IMR-90 (cell line): ENCODE measurements around the gene ELOA. TPM values are rescaled to one million over a fixed set of nuclear protein-coding genes. Genes with fewer than 3 reads are reported as not detected.

Experiments
- ATAC-seq: fragments of 200-7000 bp; cut with Tn5 transposase; 2 replicates; pipeline ENCODE4 v1.9.1; 2020; ENCODE audit warnings: low read depth, mild to moderate bottlenecking, moderate library complexity
- BruUV-seq: library from RNA; stranded (reverse); fragments of 400-500 nt; replicated peaks from 2 replicates; lab custom pipeline; 2021; lab: Mats Ljungman, UMichigan
- CTCF ChIA-PET: fragments of 300-600 bp; formaldehyde crosslinking; extraction: SDS; loops from one replicate; lab custom pipeline; 2021; ENCODE audit warnings: antibody characterized with exemption; lab: Yijun Ruan, JAX
- POLR2A ChIA-PET: fragments of 300-600 bp; sonication (Branson Sonifier 250); formaldehyde crosslinking; loops from one replicate; lab custom pipeline; 2022; ENCODE audit warnings: antibody characterized with exemption; ENCODE audit not compliant: unreplicated experiment; lab: Charles Lee
- DNase-seq: peaks from one replicate; pipeline ENCODE4 v3.0.0; 2013
- H2AFZ ChIP-seq: replicated peaks from 2 replicates; pipeline ENCODE3; 2013; ENCODE audit warnings: low read length, mild to moderate bottlenecking; ENCODE audit not compliant: poor library complexity
- H2AK5ac ChIP-seq: 2 replicates; pipeline ENCODE4 v1.6.1; 2013; ENCODE audit warnings: low read depth, low read length, inconsistent platforms
- H2AK9ac ChIP-seq: replicated peaks from 2 replicates; pipeline ENCODE3; 2013; ENCODE audit warnings: mild to moderate bottlenecking, low read depth, low read length, moderate library complexity; ENCODE audit not compliant: poor library complexity
- H2BK120ac ChIP-seq: 2 replicates; pipeline ENCODE4 v1.6.1; 2013; ENCODE audit warnings: low read depth, low read length, inconsistent platforms
- H2BK15ac ChIP-seq: 3 replicates; pipeline ENCODE4 v1.6.1; 2013; ENCODE audit warnings: low read depth, low read length, inconsistent platforms
- H2BK20ac ChIP-seq: 2 replicates; pipeline ENCODE4 v1.6.1; 2013; ENCODE audit warnings: low read depth, mild to moderate bottlenecking, inconsistent platforms, low read length, moderate library complexity
- H2BK5ac ChIP-seq: 2 replicates; pipeline ENCODE4 v1.6.1; 2013; ENCODE audit warnings: mild to moderate bottlenecking, low read depth, low read length, inconsistent platforms; ENCODE audit not compliant: poor library complexity, severe bottlenecking
- H3K14ac ChIP-seq: replicated peaks from 2 replicates; pipeline ENCODE4 v1.6.1; 2013; ENCODE audit warnings: low read depth, low read length, inconsistent platforms
- H3K18ac ChIP-seq: 2 replicates; pipeline ENCODE4 v1.6.1; 2013; ENCODE audit warnings: low read depth, low read length, control low read depth
- H3K23ac ChIP-seq: 2 replicates; pipeline ENCODE4 v1.6.1; 2013; ENCODE audit warnings: low read depth, low read length, inconsistent platforms
- H3K27ac ChIP-seq: 2 replicates; pipeline ENCODE4 v1.5.1; 2013; ENCODE audit warnings: mild to moderate bottlenecking, control low read depth, low read length; ENCODE audit not compliant: insufficient read depth
- H3K27me3 ChIP-seq: 2 replicates; pipeline ENCODE4 v1.6.1; 2013; ENCODE audit warnings: low read length; ENCODE audit not compliant: control insufficient read depth, insufficient read depth
- H3K36me3 ChIP-seq: 2 replicates; pipeline ENCODE4 v1.6.1; 2013; ENCODE audit warnings: low read length, mixed read lengths; ENCODE audit not compliant: control insufficient read depth, insufficient read depth
- H3K4ac ChIP-seq: 2 replicates; pipeline ENCODE4 v1.6.1; 2013; ENCODE audit warnings: low read depth, low read length, inconsistent platforms
- H3K4me1 ChIP-seq: 2 replicates; pipeline ENCODE4 v1.6.1; 2013; ENCODE audit warnings: low read length, mixed read lengths; ENCODE audit not compliant: control insufficient read depth, insufficient read depth
- H3K4me2 ChIP-seq: 2 replicates; pipeline ENCODE4 v1.6.1; 2013; ENCODE audit warnings: low read depth, mild to moderate bottlenecking, control low read depth, low read length, moderate library complexity
- H3K4me3 ChIP-seq: 2 replicates; pipeline ENCODE4 v1.5.1; 2013; ENCODE audit warnings: low read depth, mild to moderate bottlenecking, control low read depth, low read length, moderate library complexity; ENCODE audit not compliant: insufficient read depth
- H3K56ac ChIP-seq: 2 replicates; pipeline ENCODE4 v1.6.1; 2013; ENCODE audit warnings: low read length, inconsistent platforms; ENCODE audit not compliant: insufficient read depth; ENCODE audit errors: extremely low read depth
- H3K79me1 ChIP-seq, 2 experiments: 2 replicates each; pipeline ENCODE4 v1.6.1; 2013; ENCODE audit warnings: low read length in 2 of 2, inconsistent platforms in 1 of 2, low read depth in 1 of 2
- H3K9ac ChIP-seq: 2 replicates; pipeline ENCODE4 v1.6.1; 2013; ENCODE audit warnings: low read depth, low read length, control low read depth
- H3K9me1 ChIP-seq: 2 replicates; pipeline ENCODE4 v1.6.1; 2013; ENCODE audit warnings: low read length, inconsistent platforms; ENCODE audit not compliant: insufficient read depth
- H3K9me3 ChIP-seq: 2 replicates; pipeline ENCODE4 v1.6.1; 2013; ENCODE audit warnings: low read length; ENCODE audit not compliant: control insufficient read depth, insufficient read depth
- H4K20me1 ChIP-seq: 2 replicates; pipeline ENCODE4 v1.6.1; 2013; ENCODE audit warnings: low read length, inconsistent platforms; ENCODE audit not compliant: insufficient read depth
- H4K5ac ChIP-seq: 2 replicates; pipeline ENCODE4 v1.6.1; 2013; ENCODE audit warnings: mild to moderate bottlenecking, low read depth, low read length, control low read depth
- H4K8ac ChIP-seq, 2 experiments: 2 replicates each; pipeline ENCODE4 v1.6.1; 2013; ENCODE audit warnings: low read depth in 2 of 2, low read length in 2 of 2, control low read depth in 1 of 2, inconsistent platforms in 1 of 2
- H4K91ac ChIP-seq: 2 replicates; pipeline ENCODE4 v1.6.1; 2013; ENCODE audit warnings: low read depth, low read length, inconsistent platforms; ENCODE audit not compliant: insufficient read depth
- MAFK ChIP-seq: IDR thresholded peaks from 2 replicates; pipeline ENCODE4 v1.6.1; 2012; ENCODE audit warnings: low read depth, low read length, improper control_type of control experiment
- MXI1 ChIP-seq: IDR thresholded peaks from 2 replicates; pipeline ENCODE4 v1.6.1; 2012; ENCODE audit warnings: low read depth, mild to moderate bottlenecking, low read length, moderate library complexity, borderline replicate concordance
- NFE2L2 ChIP-seq: fragments of 150-350 bp; IDR thresholded peaks from 2 replicates; pipeline ENCODE4 v1.6.1; 2016; ENCODE audit warnings: low read depth, mild to moderate bottlenecking, low read length
- RCOR1 ChIP-seq: IDR thresholded peaks from 2 replicates; pipeline ENCODE4 v1.6.1; 2012; ENCODE audit warnings: mild to moderate bottlenecking, low read length, improper control_type of control experiment; ENCODE audit not compliant: insufficient replicate concordance
- WGBS, 2 experiments: methylation state at CpG; one replicate each; pipeline versions ENCODE4 v1.1.5 to v1.1.7; 2013; ENCODE audit warnings: missing lambda C conversion rate in 2 of 2; ENCODE audit not compliant: insufficient read length in 1 of 2; ENCODE audit errors: extremely low coverage in 2 of 2; 5-methylcytosine and 5-hydroxymethylcytosine counted together
- dilution Hi-C: fragments of 300-500 bp; cut with HindIII; formaldehyde crosslinking; loops from one replicate; pipeline ENCODE4 v1.14.3; 2018; ENCODE audit warnings: low sequenced_read_pairs; ENCODE audit not compliant: unreplicated experiment
- in situ Hi-C: fragments of 300-500 bp; cut with MboI; formaldehyde crosslinking; loops from 3 replicates; pipeline ENCODE4 v1.14.3; 2019; ENCODE audit warnings: low sequenced_read_pairs, inconsistent platforms, mixed read lengths
- intact Hi-C: fragments of 100-400 bp; cut with micrococcal nuclease; formaldehyde crosslinking; loops from 2 replicates; pipeline ENCODE4 v1.10.0; 2022
- polyA plus RNA-seq, 3 experiments: library from polyadenylated mRNA; depleted of rRNA; stranded (reverse); fragments of >200 nt; gene quantifications; 2 replicates each; pipeline ENCODE4 v1.2.3, GENCODE V29; 2012; ENCODE audit warnings: low replicate concordance in 1 of 3
- total RNA-seq: library from RNA; depleted of rRNA; stranded (reverse); fragments of >200 nt; gene quantifications from 2 replicates; pipeline ENCODE4 v1.2.3, GENCODE V29; 2012

ELOA gene
- total and polyA plus RNA-seq, 2 of the 4 experiments (the other 2 are of a cell fraction): 22.9 to 40.7 TPM

DNA sequence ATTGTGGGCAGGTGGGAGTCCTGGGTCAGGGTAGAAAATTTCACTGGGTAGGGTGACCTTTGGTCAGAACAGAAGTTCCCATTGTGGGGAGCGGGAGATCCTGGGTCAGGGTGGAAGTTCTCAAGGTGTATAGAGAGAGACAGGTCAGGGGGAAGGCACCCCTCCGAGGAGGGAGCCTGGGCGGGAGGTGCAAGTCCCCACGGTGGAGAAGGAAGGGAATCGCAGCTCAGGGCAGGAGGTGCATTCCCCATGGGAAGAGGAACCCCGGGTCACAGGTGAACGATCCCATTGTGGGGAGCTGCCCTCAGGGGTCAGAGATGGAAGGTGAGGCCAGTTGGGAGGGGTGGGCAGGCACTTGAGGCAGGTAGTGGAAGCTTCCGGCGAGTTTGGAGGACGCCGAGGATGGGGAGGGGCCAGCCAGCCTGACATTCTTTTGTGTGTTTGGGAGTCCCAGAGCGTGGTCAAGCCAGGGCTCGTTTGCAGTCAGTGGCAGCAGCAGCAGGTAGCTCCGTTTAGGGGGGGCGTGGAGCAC, 48.3 kb downstream of the ELOA start:
- Histone ChIP-seq H3K79me1 (peaks cover 13 to 43% of the 10 kb centered on the region in 2 experiments; a peak in 3 of 4 replicates), H3K56ac (peak overlapping the region; percentile 71; the same call in 1 of the 2 replicates), H3K18ac (no peak overlapping the region), H4K8ac (peak overlapping the region; percentile 17 to 75; a peak in 3 of 4 replicates), H2BK20ac (no peak overlapping the region), H3K4me3 (peak overlapping the region; percentile 95), H4K5ac (peak overlapping the region; percentile 71), H2BK120ac (peak overlapping the region; percentile 10; the same call in 1 of the 2 replicates), H2AK5ac (peak overlapping the region; percentile 86), H3K36me3 (peaks cover 25% of the 10 kb centered on the region), H3K4me2 (peak overlapping the region; percentile 97), H3K9ac (peak overlapping the region; percentile 80), H3K23ac (peak overlapping the region; percentile 76; the same call in 1 of the 2 replicates), H4K91ac (peak overlapping the region; percentile 54), H3K4me1 (peaks cover 14% of the 10 kb centered on the region), H3K9me3 (no peaks in the 10 kb centered on the region), H3K4ac (peak overlapping the region; percentile 85), H2BK5ac (peak overlapping the region; percentile 33), H2AFZ (peak overlapping the region; percentile 92), H3K27ac (peak overlapping the region; percentile 70), H2AK9ac (peak overlapping the region; percentile 100), H4K20me1 (peaks cover 13% of the 10 kb centered on the region; the same call in 1 of the 2 replicates), H3K14ac (peak overlapping the region; percentile 94), H2BK15ac (no peak overlapping the region), H3K9me1 (peaks cover 9% of the 10 kb centered on the region), H3K27me3 (no peaks in the 10 kb centered on the region)
- no peak for DNase-seq
- TF ChIP-seq RCOR1: no peak
- TF ChIP-seq MXI1: 0 out of 2 replicates have a peak, but pooled peaks have one; percentile 11
- TF ChIP-seq MAFK: no peak
- TF ChIP-seq NFE2L2: no peak
- 0% methylated on average over 5 of the region's 15 CpGs; no CpG with 5 or more reads in 1 of the 2 experiments for WGBS, 2 experiments
- BruUV-seq: no TSS peak
- intact Hi-C loops: no loop called here
- CTCF ChIA-PET: interaction anchor here (1.0 kb wide), 3 partner anchors 11 to 20 kb away, joined by 3 to 6 read pairs (median 3); no protein-coding TSS in a partner anchor
- in situ Hi-C loops: no loop called here
- dilution Hi-C loops: no loop called here
- ATAC-seq: peak; percentile 18; the same call in 1 of the 2 replicates
- POLR2A ChIA-PET: interaction anchor here (0.9 kb wide), 1 partner anchor 14 kb away, joined by 7 read pairs; no protein-coding TSS in a partner anchor
